Keratinocyte (primary cell): Measurements from ENCODE around the gene ATL1. TPM values are rescaled to one million over a fixed set of nuclear protein-coding genes. Genes with fewer than 3 reads are reported as not detected.

Experiments
- DNase-seq: peaks from one replicate; pipeline ENCODE4 v3.0.0-alpha.2; 2011; ENCODE audit warnings: low read depth, missing footprints, low spot score
- FAIRE-seq: peaks from 2 replicates; lab custom pipeline; 2011; peaks lifted over from hg19 to GRCh38; lab: Jason Lieb, UNC
- H2AFZ ChIP-seq: 2 replicates; pipeline ENCODE4 v1.6.0; 2012; ENCODE audit warnings: low read length, control low read depth, inconsistent platforms; ENCODE audit not compliant: control insufficient read depth
- H3K27ac ChIP-seq: 2 replicates; pipeline ENCODE4 v1.5.1; 2011; ENCODE audit warnings: low read length; ENCODE audit not compliant: control insufficient read depth, insufficient read depth
- H3K27me3 ChIP-seq: 3 replicates; pipeline ENCODE4 v1.6.0; 2011; ENCODE audit warnings: low read length; ENCODE audit not compliant: control insufficient read depth, insufficient read depth; ENCODE audit errors: extremely low read depth
- H3K36me3 ChIP-seq, 2 experiments: 2 replicates in 1 of 2; 3 replicates in 1 of 2; pipeline ENCODE4 v1.5.1; 2011; ENCODE audit warnings: low read length in 2 of 2, mild to moderate bottlenecking in 1 of 2; ENCODE audit not compliant: control insufficient read depth in 2 of 2, insufficient read depth in 2 of 2; ENCODE audit errors: extremely low read depth in 1 of 2
- H3K4me1 ChIP-seq: 3 replicates; pipeline ENCODE4 v1.5.1; 2011; ENCODE audit warnings: low read length; ENCODE audit not compliant: control insufficient read depth, insufficient read depth; ENCODE audit errors: extremely low read depth
- H3K4me2 ChIP-seq: 3 replicates; pipeline ENCODE4 v1.6.0; 2011; ENCODE audit warnings: low read depth, low read length; ENCODE audit not compliant: control insufficient read depth, insufficient read depth; ENCODE audit errors: extremely low read depth
- H3K4me3 ChIP-seq, 3 experiments: fragments of 200-600 bp in 1 of 3; sonication (generic) in 1 of 3; 2 replicates in 2 of 3; 3 replicates in 1 of 3; pipeline ENCODE4 v1.5.1; 2011 to 2016; ENCODE audit warnings: low read length in 3 of 3, mild to moderate bottlenecking in 3 of 3, control low read depth in 2 of 3, inconsistent platforms in 1 of 3, low read depth in 1 of 3, mixed read lengths in 1 of 3, mixed run types in 1 of 3, moderate library complexity in 1 of 3; ENCODE audit not compliant: control insufficient read depth in 2 of 3, insufficient read depth in 2 of 3; ENCODE audit errors: extremely low read depth in 1 of 3
- H3K79me2 ChIP-seq: 2 replicates; pipeline ENCODE4 v1.6.0; 2012; ENCODE audit warnings: low read length; ENCODE audit not compliant: control insufficient read depth, insufficient read depth
- H3K9ac ChIP-seq: 3 replicates; pipeline ENCODE4 v1.6.0; 2011; ENCODE audit warnings: low read length; ENCODE audit not compliant: control insufficient read depth, insufficient read depth; ENCODE audit errors: extremely low read depth
- H3K9me1 ChIP-seq: 3 replicates; pipeline ENCODE4 v1.6.0; 2011; ENCODE audit warnings: low read length; ENCODE audit not compliant: control insufficient read depth, insufficient read depth; ENCODE audit errors: extremely low read depth
- H3K9me3 ChIP-seq: 2 replicates; pipeline ENCODE4 v1.5.1; 2012; ENCODE audit warnings: low read depth, low read length; ENCODE audit not compliant: control insufficient read depth
- H4K20me1 ChIP-seq: 3 replicates; pipeline ENCODE4 v1.6.0; 2011; ENCODE audit warnings: low read length; ENCODE audit not compliant: control insufficient read depth, insufficient read depth; ENCODE audit errors: extremely low read depth
- CTCF ChIP-seq, 3 experiments: IDR thresholded peaks in 1 of 3; conservative IDR thresholded peaks in 1 of 3; optimal IDR thresholded peaks in 1 of 3; 2 replicates in 2 of 3; 3 replicates in 1 of 3; pipeline versions ENCODE3 to v1.5.1; 2011; ENCODE audit warnings: low read length in 3 of 3, mild to moderate bottlenecking in 3 of 3, moderate library complexity in 2 of 3, control low read depth in 1 of 3, inconsistent platforms in 1 of 3; ENCODE audit not compliant: insufficient read depth in 2 of 3; ENCODE audit errors: extremely low read depth in 1 of 3
- EZH2 ChIP-seq: IDR thresholded peaks from one replicate; pipeline ENCODE4 v1.6.1; 2012; ENCODE audit warnings: inconsistent platforms, mild to moderate bottlenecking, low read length, moderate library complexity
- dilution Hi-C: fragments of 300-500 bp; cut with MboI; formaldehyde crosslinking; loops from one replicate; pipeline ENCODE4 v1.7.0; 2020; ENCODE audit warnings: low sequenced_read_pairs; ENCODE audit not compliant: extremely low pct_ligation_motif_present
- polyA plus RNA-seq, 5 experiments: library from polyadenylated mRNA; depleted of rRNA in 3 of 5; stranded (reverse) in 3 of 5; stranded (forward) in 1 of 5; unstranded in 1 of 5; fragments of >200 nt; gene quantifications; 1 replicate in 1 of 5; 2 replicates in 3 of 5; 3 replicates in 1 of 5; pipeline versions ENCODE4 v1.2.1 to v1.2.3, GENCODE V29; 2011 to 2012; ENCODE audit warnings: missing spikeins in 2 of 5, low read depth in 1 of 5, low replicate concordance in 1 of 5

ATL1 gene
- polyA plus RNA-seq, 1 donor (not counting 4 experiments of a cell fraction or from before 2014, with no cell fraction given) = 3.6 TPM

- no peak for DNase-seq
- peaks cover 4% of the 10 kb centered on the region for H3K9me1 ChIP-seq
- peaks cover 0 to 5% of the 10 kb centered on the region in 2 experiments for H3K36me3 ChIP-seq
- no peaks in the 10 kb centered on the region for H3K27me3 ChIP-seq
- peak overlapping the region; percentile 89 for H3K4me2 ChIP-seq
- H3K4me3 ChIP-seq = peak overlapping the region in 2 of 3 experiments; percentile 26 to 41
- dilution Hi-C loops = no loop called here
- peak overlapping the region; percentile 58 for H3K27ac ChIP-seq
- peak; percentile 56 for FAIRE-seq
- H4K20me1 ChIP-seq = no peaks in the 10 kb centered on the region
- peaks cover 73% of the 10 kb centered on the region for H3K79me2 ChIP-seq
- no peak overlapping the region for H2AFZ ChIP-seq
- peaks cover 45% of the 10 kb centered on the region for H3K4me1 ChIP-seq
- H3K9me3 ChIP-seq = no peaks in the 10 kb centered on the region
- no peak for TF ChIP-seq CTCF (optimal IDR thresholded peaks at IDR 0.05 in 1 of 3, IDR thresholded peaks at IDR 0.05 in 1 of 3, conservative IDR thresholded peaks at IDR 0.05 in 1 of 3; ENCODE audit: extremely low read depth in 1 of 3, insufficient read depth in 2 of 3, low read length in 3 of 3)
- TF ChIP-seq EZH2 = no peak
- H3K9ac ChIP-seq = peak overlapping the region; percentile 51
Observed at GRCh38 chr14:50529288-50530179, 30.4 kb upstream of the ATL1 start.

- no peak for FAIRE-seq
- dilution Hi-C loops = no loop called here
Observed at GRCh38 chr14:50530358-50530757, 29.6 kb upstream of the ATL1 start.

More at GRCh38 chr14:50530358-50530757, 29.6 kb upstream of the ATL1 start:
- Histone ChIP-seq H3K27ac (peak overlapping the region; percentile 86), H3K9ac (peak overlapping the region; percentile 93), H3K79me2 (peaks cover 64% of the 10 kb centered on the region), H3K4me3 (peak overlapping the region; percentile 65 to 95 (median 70)), H2AFZ (no peak overlapping the region), H3K9me1 (peaks cover 4% of the 10 kb centered on the region), H3K9me3 (no peaks in the 10 kb centered on the region), H3K27me3 (no peaks in the 10 kb centered on the region), H3K36me3 (peaks cover 0 to 5% of the 10 kb centered on the region in 2 experiments), H3K4me2 (peak overlapping the region; percentile 89), H3K4me1 (peaks cover 41% of the 10 kb centered on the region), H4K20me1 (no peaks in the 10 kb centered on the region)
- TF ChIP-seq CTCF (optimal IDR thresholded peaks at IDR 0.05 in 1 of 3, IDR thresholded peaks at IDR 0.05 in 1 of 3, conservative IDR thresholded peaks at IDR 0.05 in 1 of 3; ENCODE audit: extremely low read depth in 1 of 3, insufficient read depth in 2 of 3, low read length in 3 of 3) (no peak), EZH2 (no peak)
- no peak for DNase-seq
